GM12872 (cell line): ENCODE results near the gene AQP1.

Experiments
- CTCF ChIP-seq: IDR thresholded peaks from 3 replicates; pipeline ENCODE4 v1.5.1; 2011; ENCODE audit warnings: low read depth, mild to moderate bottlenecking, low read length, moderate library complexity; ENCODE audit not compliant: insufficient read depth

AQP1 gene

DNA sequence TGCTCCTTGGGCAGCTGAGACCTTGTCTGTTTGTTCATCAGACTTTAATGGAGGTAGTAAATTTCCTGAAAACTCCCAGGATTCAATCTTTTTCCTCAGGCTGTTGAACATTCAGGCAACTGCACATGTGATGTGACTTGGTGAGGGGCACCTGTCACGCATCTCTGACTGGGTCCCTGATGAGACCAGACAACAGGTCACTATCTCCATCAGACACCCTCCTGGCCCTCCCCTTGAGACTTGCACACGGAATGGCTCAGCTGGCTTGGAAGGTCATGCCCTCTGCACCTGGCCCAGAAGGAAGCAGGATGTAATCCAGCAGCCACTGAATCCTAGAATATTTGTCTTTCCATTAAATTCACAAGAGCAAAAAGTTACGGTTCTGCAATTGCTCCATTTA lies 15.9 kb downstream of the AQP1 start:
- no peak for TF ChIP-seq CTCF

DNA sequence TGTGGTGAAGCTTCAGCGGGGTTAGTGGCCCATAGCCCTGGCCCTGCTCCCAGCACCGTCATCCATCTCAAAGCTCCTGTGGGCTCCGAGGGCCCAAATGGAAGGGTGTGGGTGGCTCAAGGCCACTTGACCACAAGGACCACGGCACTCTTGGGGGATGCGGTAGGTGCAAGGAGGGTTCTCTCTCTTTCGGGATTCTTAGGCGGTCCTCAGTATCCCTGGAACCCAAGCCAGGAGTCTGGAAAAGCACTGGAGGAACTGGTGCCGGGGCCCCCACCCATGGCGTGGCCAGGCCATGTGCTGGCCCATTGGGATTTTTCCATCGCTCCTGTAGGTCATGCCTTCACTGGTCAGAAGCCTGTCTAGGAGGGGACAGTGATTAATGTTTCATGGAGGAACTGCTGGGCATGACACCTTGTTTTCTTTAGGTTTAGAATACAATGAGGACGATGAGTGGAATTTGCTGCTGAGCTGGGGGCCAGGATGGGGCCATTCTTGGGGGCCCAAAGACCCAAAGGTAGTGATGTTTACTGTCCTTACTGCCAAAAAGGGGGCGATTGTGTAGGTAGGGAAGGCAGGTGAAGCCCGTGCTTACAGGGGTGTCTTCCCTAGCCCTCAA lies 16.7 kb downstream of the AQP1 start:
- TF ChIP-seq CTCF: no peak

GRCh38 chr7:30929686-30930085 lies 18.0 kb downstream of the AQP1 start:
- no peak for TF ChIP-seq CTCF

- no peak for TF ChIP-seq CTCF
Measured at GRCh38 chr7:30930621-30931020, 19.0 kb downstream of the AQP1 start.

DNA sequence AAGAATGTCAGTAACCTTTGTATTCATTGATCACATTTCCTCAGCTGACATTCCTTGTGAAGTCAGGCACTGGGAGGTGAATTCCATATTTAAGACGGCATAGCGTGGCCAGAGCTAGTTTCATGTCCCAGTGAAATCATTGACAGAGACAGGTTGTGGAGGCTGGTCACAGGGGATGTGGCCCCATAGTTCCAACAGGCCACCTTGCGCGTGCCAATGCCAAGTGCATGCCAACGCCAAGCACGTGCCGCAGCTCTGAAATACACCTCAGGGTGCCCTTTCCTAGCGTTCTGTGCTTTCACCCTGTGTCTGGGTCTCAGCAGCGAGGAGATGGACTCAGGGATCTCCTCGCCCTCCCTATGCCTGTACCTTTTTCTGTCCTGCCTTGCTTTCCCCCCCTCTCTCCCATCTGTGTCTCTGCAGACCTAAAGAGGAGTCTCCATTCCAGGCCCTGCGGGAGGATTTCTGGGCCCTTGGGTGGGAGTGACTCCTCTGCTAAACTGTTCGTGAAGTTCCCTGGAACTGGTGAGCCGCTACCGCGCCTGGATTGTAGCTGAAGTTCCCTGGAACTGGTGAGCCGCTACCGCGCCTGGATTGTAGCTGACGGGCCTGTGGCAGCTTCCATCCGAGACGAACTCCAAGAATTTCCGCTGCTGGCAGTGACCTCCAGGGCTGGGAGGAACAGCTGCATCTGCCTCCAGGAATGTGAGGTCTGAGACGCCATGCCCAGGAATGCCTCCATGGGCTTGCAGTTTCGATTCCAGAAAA lies 19.7 kb downstream of the AQP1 start:
- TF ChIP-seq CTCF: no peak

DNA sequence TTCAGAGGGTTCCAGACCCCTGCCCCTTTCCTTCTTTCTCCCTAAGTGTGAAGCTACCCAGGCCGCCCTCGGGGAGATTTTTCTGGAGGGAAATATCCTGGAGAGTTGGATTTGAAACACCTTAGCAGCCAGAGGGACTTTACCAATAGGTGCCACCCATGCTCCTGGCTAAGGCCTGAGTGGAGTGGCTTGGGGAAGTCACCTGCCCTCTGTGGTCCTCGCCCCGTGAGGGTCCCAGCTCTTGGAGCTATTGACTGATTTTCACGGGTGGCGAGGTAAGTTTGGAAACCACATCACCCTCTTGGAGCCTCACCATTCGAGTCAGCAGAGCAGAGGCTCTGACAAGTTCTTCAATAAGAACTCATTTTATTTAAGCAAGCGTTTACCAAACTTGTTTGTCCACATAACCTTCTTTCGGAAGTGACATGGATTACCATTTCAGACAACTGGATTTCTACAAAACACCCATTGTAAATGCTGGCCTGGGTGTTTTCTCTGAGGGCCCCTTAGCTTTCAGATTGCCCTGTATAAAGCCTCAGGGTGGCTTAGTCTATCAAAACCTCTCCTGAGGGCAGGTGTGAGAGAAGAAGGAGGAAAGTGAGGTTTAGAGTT lies 20.4 kb downstream of the AQP1 start:
- TF ChIP-seq CTCF: no peak

- no peak for TF ChIP-seq CTCF
Measured at GRCh38 chr7:30932562-30932961, 20.9 kb downstream of the AQP1 start.
